Head of caudate nucleus (tissue), 42 donors: ENCODE data around the gene DCP1A.

ENCODE experiments used
- DNase-seq, 42 donors: peaks; one replicate each; pipeline versions ENCODE4 v3.0.0 to v3.0.0-alpha.2; 2020 to 2021; ENCODE audit warnings: mixed read lengths in 7 of 42
- intact Hi-C: fragments of 100-400 bp; cut with DNase I; formaldehyde crosslinking; loops from one replicate; pipeline ENCODE4 v1.15.0; 2022

Gene DCP1A

GRCh38 chr3:53235545-53235944, 111.8 kb downstream of the DCP1A start:
- no peak for DNase-seq
- intact Hi-C loops: no loop called here

- no peak for DNase-seq
- intact Hi-C loops: no loop called here
Observed at GRCh38 chr3:53234841-53235232, 112.5 kb downstream of the DCP1A start.

GRCh38 chr3:53234130-53234840, 113.1 kb downstream of the DCP1A start:
- intact Hi-C loops: no loop called here
- no peak for DNase-seq
